ENCODE results near the gene EML6.

Gene EML6

DNA sequence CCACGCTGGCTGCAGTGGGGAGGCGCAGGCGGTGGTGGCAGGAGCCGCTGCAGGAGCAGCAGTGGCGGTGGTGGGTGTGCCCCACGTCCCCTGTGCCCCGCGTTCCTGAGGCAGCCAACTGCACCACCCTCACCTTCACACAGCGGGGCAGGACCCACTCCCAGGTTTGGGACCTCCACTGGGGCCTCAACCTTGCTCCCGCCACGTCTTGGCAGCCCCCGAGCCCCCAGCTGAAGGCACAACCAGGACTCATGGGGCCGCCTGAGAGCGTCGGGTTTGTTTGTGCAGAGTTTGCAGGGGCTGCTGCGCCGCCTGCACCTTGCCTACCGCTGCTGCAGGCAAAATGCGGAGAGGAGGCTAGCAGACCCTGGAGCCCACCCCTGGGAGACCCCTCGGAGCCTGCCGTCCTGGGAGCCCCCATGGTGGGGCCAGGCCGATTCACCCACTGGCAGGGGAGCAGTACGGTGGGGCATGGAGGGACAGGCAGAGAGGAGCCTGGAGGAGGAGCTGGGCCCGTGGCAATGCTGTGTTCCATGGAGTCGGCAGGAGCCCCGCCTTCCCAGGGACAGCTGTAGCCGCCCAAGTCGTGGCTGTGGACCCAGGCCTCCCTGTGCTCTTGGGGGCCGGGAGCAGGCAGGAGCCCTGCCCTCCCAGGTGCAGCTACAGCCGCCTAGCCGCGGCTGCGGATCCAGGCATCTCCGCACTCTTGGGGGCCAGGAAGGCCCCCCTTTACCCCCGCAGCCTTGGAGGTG is 14.7 kb upstream of the EML6 start:
- DNase-seq (ENCODE audit: low spot score): no peak

DNA sequence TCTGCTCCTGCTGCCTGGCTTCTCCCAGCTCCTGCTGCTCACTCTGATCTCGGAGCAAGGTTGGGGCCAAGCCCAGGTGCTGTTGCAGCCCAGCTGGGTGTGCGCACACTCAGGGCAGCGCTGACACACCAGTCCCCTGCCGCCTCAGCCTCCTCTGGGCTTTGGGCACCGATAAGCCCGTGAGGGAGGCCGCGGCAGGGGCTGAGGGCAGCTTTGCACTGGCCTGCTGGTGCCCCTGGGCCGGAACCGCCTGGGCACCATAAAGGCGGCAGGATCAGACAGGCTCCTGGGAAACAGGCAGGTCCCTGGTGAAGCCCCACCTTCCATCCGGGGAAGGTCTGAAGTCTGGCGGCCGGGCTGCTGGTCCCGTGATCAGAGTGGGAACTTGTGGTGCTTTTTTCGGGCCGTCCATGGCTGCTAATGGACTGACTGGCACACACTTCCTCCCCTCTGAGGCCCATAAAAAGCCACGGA is 14.1 kb upstream of the EML6 start:
- no peak for DNase-seq (ENCODE audit: low spot score)

DNA sequence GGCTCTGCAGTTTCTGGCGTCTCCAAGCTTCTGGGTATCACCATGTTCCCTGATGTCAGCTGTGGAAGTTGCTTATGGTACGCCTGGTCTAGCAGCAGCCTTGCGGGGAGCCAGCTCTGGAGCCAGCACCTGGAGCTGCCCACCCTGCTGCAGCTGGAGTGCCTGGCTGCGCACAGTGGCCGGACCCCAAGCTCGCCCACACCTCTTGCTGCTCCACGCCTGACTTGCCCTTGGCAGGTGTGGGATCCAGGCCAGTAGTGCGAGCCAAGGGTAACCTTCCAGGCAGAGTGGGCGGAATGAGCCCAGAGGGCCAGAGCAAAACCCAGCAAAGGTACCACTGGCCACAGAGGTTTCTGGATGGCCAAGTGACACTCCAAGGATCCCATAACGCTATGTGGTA is 13.2 kb upstream of the EML6 start:
- no peak for DNase-seq (ENCODE audit: low spot score)

DNA sequence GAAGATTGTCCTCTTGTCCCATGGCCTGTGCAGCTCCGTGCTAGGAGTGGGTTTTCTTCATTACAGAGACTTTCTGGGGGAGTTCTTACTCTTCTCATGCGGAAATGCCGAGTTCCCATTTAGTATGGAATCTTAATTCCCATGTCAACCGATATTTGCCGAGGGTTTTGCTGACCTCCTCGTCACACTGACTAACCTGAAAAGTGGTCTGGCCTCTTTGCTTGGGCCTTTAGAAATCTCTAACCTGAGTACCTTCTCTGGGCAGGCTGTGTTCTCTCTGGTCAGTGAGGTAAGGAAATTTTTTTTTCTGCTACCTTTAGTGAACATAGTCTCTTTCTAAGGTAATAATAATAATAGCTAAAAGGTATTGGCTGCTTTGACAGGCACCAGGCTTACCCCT is 10.9 kb upstream of the EML6 start:
- DNase-seq (ENCODE audit: low spot score): no peak

DNA sequence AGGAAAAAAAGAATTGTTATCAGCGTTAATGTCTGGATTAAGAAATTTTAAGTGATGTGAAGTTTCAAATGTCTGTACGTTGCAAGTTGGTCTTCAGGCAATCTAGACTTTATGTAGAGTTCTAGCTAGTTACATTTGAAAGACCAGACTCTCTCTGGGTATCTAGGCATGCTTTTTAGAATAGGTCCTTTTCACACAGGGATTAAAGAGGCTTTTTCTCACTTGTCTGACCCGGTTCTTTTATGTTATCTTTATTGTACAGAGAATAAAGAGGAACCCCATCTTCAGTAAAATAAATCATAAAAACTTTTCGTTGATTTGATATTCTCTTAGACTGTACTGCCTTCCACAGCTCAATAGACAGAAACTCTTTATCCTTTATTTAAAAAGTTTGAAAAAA is 8.5 kb upstream of the EML6 start:
- no peak for DNase-seq (ENCODE audit: low spot score)

DNA sequence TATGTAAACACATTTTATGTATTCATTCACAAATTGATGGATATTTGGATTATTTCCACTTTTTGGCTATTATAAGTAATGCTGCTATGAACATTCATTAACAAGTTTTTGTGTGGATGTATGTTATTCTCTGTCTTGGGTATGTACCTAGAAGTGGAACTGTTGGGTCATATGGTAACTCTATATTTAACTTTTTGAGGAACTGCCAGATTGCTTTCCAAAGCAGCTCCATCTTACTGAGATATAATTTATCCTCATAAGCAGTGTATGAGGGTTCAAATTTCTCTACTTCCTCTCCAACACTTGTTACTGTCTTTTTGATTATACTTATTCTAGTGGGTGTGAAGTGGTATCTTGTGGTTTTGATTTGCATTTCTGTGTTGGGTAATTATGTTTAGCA is 7.1 kb upstream of the EML6 start:
- no peak for DNase-seq (ENCODE audit: low spot score)

DNA sequence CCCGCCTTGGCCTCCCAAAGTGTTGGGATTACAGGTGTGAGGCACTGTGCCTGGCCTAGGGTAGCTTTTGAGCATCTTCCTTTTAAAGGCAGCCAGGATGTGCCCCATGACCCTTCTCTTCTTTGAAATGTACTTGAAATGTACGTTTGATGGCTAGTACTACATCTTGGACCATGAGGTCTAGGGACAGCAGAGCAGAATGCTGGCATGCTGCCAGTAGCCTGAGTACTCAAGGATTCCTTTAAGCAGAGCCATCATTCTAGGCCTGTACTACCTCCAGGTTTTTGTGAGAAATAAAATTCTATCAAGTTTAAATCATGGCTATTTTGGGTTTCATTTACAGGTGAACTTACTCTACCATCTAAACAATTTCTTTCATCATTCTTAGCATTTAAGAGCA is 2.9 kb upstream of the EML6 start:
- DNase-seq (ENCODE audit: low spot score): no peak

DNA sequence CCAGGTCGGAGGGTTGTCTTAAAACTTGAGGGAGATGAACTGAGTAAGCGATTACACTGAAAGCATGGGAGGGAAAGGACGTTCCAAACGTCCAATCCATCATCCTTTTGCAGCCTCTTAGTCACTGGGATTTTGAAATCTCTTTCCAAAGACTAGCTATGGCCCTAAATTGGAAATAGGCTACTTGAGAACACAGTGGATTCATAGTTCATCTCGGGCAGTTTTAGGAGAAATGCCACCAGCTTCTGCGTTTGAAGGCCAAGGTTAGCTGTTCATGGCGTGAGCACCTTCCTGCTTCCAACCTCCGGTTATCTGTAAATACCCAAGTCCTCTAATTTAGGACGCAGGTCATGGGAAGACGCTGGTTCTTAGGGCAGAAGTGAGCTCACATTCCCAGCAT is 821 bp upstream of the EML6 start:
- no peak for DNase-seq (ENCODE audit: low spot score)

DNA sequence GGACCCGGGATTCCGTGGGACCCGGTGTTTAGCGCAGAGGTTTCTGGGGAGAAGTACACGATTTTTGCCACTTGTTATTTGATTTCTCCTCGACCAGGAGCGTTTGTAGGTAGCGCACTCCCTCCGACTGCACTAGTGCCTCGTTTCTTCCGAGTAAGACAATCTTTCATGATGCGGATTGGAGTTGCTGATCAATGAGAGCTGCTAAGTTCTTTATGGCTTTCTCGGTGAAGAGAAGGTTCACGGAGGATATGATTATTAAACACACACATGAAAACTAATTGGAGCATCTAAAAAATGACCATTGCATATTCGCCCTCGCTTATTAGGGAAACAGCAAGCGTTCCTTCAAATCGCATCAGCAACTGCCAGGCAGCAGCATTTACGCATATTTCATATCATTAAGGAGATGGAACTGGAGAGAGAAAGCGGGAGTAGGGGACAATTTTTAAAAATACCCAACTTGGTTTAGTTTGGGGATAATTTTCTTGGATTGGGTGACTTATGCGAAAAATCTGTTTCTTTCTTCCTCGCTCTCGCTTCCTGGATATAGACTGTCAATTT is 616 bp downstream of the EML6 start:
- peak; percentile 15 for DNase-seq (ENCODE audit: low spot score)

DNA sequence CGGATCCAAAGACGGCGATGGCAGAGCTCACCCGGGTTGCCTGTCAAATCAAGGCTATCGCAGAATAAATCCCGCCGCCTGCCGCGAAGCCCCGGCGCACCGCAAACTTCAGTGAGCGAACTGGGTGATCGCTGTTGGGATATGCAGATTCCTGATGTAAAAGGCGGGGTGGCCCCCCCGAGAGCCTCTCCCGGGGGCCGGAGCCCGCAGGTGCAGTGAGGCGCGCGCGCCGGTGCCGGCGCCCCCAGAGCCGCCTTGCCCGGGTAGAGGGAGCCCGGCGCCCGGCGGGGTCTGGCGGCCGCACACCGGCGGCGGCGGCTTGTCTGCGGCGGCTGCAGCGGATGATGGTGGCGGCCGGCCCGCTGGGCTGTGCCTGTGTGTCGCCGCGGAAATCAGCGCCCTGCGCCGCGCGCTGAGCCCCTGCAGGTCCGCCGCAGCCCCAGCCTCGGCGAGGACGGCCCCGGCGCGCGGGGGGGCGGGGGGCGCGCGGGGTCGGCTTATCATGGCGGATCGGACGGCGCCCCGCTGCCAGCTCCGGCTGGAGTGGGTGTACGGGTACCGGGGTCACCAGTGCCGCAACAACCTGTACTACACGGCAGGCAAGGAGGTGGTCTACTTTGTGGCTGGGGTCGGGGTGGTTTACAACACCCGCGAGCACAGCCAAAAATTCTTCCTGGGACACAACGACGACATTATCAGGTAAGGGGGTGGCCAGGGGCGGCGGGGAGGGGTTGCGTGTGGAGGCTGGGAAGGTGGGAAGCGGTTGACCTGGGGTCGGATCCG is 1.3 kb downstream of the EML6 start:
- no peak for DNase-seq (ENCODE audit: low spot score)

DNA sequence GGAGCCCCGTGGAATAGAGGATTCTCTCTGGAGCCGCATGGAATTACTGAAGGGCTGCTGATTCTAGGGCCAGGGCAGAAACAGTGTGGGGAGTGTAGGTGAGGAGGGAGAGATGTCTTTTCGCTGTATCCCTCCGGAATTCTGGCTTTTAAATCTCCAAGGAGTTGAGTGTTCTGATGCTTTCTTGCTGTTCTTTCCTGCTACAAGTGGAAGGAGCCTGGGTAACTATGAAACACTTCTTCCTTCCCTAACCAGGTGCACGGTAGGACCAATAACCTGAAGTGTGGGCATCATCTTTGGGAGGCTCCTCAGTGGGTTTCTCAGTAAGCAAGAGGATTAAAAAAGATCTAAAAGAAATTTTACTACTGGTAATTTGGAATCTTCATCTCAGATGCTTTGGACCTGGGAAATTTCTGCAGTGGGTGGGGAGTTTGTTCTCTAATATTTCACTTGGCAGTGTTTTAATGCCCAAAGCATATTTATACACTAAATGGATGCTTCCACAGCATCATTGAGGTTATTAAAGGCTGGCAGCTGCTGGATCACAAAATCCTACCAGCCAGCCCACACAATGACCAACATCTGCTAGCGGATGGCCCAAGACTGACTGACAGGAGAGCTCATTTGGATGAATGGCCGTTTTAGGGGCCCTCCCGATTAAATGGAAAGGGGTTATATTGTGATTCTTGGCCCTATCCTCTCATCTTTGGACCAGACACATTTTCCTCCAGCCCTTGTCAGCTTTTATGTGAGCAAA is 2.1 kb downstream of the EML6 start:
- DNase-seq (ENCODE audit: low spot score): no peak

DNA sequence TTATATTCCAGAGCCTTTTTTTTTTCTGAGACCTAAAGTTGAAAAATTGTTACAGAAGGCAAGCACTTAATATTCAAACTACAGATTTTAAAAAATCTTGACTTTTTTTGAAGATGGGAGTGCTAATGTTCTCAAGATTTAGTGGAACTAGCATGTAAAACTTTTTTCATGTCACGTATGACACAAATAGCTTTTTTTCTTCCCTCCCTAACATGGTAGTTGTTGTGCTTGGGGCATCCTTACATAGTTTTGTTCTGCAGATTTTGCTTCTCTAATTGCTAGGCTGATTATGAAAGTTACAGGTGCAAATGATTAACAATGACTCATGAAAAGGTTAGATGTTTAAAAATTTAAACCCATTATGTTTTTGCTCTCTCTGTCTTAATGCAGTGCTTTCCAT is 3.0 kb downstream of the EML6 start:
- no peak for DNase-seq (ENCODE audit: low spot score)

DNA sequence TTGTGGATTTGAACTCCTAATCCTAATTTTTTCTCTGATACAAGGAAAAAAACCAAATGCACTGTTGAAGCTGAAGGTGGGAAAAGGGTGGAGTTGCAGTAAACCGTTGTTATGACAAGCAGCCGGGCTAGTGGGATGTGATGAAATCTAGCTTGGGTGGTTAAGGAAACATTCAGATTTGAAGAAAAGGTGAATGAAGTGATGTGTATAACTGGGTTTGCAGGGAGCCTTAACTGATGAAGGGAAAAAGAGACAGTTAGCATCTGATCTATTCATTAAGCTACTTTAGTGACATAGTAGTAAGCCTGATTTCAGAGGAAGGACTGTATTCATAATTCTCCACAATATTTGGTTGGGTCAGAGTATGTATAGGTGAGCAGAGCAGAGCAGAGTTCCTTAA is 3.5 kb downstream of the EML6 start:
- DNase-seq (ENCODE audit: low spot score): no peak

DNA sequence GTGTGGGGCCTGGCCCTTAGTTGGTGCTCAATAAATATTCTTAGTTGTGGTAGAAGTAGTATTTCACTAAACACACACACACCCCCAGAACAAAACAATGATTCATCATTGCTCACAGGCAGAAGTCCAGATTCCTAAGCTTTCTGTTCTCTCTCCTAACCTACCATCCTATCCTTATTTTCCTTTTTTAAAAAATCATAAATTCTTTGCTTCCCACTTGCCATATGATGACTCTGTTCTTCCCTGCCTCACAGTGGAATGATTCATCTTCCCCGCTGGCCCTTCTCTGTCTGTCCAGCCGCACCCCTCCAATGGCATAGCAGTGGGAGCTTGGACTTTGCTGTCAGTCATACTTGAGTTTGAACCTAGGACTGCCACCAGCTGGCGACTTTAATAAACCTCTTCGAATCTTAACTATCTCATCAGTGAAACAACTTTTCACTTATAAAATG is 5.2 kb downstream of the EML6 start:
- DNase-seq (ENCODE audit: low spot score): no peak

DNA sequence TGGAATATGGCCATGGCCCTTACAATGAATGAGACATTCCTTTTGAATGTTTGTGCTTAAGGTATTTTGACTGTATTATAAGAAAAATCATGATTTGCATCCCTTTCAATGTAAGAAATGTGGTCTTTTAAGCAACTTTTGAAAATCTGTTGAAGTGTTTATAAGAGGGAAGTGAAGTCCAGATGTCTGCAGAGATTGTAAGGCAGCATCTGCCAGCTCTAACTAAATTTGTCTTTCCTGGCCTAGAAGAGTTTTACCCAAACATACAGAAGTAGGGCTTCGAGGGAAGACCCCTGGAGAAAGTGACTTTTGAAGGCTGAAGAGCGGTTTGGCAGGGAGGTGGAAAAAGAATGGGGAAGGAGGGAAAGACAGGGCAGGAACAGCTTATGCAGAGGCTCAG is 12.2 kb downstream of the EML6 start:
- DNase-seq (ENCODE audit: low spot score): no peak

DNA sequence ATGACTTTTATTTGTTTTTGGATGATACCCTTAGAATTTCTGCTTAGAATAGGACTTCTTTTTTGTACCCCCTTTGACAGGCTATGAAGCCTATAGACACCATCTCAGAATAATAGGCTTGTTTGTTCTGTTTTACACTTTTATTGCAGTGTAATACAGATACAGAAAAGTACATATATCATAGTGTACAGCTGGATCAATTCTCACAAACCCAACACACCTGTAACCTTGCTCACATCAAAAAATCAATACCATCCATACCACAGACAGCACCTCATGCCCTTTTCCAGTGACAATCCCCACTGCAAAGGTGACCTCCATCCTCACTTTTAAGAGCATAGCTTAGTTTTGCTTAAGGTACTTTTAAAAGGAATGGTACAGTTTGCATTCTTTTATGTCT is 14.8 kb downstream of the EML6 start:
- DNase-seq (ENCODE audit: low spot score): no peak

DNA sequence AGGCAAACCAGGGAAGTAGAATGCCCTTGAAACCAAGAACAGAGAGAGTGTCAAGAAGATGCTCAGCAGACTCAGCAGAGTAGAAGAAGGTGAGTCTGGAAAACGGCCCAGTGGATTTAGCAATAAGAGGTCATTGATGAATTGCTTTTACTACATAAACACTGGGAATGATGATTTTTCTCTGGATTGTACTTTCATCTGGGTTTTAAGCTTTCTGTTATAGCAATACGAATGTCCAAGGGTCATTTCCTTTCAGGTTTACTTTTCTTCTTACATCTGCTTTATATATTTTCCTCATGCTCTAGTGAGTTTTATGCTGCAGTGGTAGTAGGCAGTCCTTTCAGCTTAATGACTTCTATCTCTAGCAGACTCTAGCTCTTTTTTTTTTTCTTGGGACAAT is 16.9 kb downstream of the EML6 start:
- DNase-seq (ENCODE audit: low spot score): no peak

DNA sequence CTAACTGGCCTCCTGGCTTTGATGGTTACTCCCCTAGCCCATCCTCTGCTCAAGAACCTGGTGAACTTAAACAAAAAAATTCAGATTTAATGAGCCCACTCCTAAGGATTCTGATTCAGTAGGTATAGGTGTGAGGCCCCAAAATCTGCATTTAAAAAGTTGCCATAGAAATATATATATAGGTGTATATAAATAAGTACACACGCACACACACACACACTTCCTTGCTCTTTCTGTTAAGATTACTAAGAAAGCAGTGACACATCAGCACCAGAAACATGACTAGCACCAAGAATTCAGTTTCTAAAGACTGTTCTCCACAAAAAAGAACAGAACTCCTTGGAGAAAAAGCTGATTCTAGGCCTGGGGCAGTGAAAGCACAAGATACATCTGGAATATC is 17.8 kb downstream of the EML6 start:
- DNase-seq (ENCODE audit: low spot score): no peak

DNA sequence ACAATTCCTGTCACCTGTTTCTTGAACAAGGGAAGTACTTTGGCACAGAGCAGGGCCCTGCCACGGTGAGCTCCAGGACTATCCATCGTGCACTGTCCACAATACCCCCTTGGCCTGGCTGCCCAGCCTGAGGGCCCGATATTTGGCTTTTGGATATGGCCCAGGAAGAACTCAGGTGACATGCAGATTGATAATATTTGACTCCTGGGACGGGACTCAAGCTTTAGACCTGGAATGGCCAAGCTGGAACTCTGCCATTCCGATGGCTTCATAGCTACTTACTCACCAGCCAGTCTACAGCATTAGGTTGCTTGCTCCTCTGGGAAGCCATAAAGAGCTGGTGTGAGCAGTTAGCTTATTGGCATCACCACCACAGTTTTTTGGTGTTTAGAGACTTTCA is 26.6 kb downstream of the EML6 start:
- DNase-seq (ENCODE audit: low spot score): no peak

DNA sequence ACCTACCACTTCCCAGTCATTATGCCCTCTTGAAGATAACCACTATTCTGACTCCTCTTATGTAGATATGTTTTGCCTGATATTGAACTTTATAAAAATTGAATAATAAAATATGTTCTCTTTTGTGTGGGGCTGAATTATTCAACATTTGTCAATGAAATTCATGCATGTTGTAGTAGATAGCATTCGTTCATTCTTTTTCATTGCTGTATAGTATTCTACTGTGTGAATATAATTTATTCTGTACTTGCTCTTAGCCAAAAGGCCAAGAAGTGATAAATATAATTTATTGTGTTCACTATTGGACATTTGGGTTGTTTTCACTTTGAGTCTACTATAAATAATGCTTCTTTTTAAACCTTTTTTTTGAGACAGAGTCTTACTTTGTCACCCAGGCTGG is 29.0 kb downstream of the EML6 start:
- DNase-seq (ENCODE audit: low spot score): no peak

DNA sequence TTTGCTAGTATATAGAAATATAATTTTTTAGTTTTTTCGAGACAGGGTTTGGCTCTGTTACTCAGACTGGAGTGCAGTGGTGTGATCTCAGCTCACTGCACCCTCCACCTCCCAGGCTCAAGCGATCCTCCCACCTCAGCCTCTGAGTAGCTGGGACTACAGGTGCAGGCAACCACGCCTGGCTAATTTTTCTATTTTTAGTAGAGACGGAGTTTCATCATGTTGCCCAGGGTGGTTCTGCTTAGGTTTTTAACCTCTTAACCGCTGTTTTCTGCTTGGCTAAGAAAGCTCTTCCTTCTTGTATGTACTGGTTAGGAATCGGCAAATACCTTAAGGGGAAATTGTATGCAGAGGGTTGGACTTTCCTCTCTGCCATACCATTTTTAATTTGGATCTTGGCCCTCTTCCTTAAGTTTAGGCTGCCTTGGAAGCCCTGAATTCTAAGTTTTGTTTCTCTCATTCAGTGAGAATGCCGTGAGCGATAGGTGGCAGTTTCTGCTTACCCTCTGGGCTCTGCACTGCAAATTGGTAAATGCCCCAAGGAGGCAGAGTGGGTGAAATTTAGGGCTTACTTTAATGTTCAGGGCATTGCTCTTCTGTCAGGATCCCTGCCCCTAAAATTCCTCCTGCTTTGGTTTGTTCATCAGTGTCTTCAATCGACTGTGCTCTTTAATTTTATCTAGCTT is 32.3 kb downstream of the EML6 start:
- no peak for DNase-seq (ENCODE audit: low spot score)

DNA sequence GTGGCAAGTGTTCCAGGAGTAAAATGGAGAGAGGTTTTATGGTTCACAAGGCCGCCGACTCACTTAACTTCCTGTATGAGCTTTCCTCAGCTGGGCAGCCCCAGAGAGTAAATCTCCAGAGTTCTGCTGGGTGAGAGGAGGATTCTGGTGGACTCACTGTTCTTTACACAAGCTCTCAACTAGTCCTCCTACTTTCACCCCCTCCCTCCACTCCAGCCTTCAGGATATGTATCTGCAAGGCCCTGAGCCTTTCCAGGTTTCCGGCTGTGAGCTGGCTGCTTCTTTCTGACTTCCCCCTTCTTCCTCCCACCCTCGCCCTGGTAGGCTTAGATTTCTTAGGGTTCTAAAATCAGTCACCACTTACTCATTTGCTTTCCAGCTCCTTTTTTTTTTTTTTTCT is 34.0 kb downstream of the EML6 start:
- no peak for DNase-seq (ENCODE audit: low spot score)
